ENCODE data around the gene AGBL3. TPM values are rescaled to one million over a fixed set of nuclear protein-coding genes. Genes with fewer than 3 reads are reported as not detected.
"Not testable (repeated sequence)": the region's sequence is repeated elsewhere in the genome, so short reads cannot be mapped to it uniquely, and the experiment has no call there.

Gene AGBL3
- total RNA-seq, 1 donor = 2.1 TPM

DNA sequence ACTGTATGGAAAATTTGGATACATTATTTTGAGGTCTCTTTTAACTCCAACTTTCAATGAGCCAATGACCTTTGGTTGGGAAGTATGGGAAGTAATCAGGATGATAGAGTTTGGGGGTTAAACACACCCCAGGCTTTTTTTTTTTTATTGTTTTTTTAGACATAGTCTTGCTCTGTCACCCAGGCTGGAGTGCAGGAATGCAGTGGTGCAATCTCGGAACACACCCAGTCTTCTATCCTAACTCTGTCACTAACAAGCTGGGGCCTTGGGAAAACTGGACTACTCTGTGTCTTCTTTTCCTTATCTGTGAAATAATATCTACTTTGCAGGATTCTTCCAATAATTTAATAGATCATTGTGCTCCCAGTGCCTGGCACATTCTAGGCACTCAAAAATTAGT, 37.6 kb upstream of the AGBL3 start:
- no peaks in the 10 kb centered on the region for H3K4me1 ChIP-seq (ENCODE audit: insufficient read depth, low read length)
- H3K27me3 ChIP-seq (ENCODE audit: insufficient read depth, low read length) = no peaks in the 10 kb centered on the region
- no peaks in the 10 kb centered on the region for H3K9me3 ChIP-seq (ENCODE audit: low read depth, low read length)
- H3K4me3 ChIP-seq (ENCODE audit: low read length) = no peak overlapping the region

DNA sequence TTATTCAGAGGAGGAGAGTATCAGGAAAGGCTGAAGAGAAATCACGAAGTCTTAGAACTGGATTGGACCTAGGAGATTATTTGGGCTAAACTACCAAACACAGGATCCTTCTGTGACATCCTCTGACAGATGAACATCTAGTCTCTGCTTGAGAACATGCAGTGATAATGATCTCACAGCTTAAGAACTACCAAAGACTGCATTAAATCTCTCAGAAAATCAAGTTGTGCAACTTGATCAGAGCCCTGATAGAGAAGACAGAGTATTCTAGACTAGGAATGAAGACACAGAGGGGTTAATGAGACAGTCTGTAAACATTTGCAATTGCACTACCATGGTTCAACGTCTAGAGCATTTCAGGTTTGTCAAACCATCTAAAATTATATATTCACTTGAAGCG, 37.1 kb upstream of the AGBL3 start:
- no peak overlapping the region for H3K4me3 ChIP-seq (ENCODE audit: low read length)
- H3K9me3 ChIP-seq (ENCODE audit: low read depth, low read length) = no peaks in the 10 kb centered on the region
- no peaks in the 10 kb centered on the region for H3K27me3 ChIP-seq (ENCODE audit: insufficient read depth, low read length)
- H3K4me1 ChIP-seq (ENCODE audit: insufficient read depth, low read length) = no peaks in the 10 kb centered on the region

DNA sequence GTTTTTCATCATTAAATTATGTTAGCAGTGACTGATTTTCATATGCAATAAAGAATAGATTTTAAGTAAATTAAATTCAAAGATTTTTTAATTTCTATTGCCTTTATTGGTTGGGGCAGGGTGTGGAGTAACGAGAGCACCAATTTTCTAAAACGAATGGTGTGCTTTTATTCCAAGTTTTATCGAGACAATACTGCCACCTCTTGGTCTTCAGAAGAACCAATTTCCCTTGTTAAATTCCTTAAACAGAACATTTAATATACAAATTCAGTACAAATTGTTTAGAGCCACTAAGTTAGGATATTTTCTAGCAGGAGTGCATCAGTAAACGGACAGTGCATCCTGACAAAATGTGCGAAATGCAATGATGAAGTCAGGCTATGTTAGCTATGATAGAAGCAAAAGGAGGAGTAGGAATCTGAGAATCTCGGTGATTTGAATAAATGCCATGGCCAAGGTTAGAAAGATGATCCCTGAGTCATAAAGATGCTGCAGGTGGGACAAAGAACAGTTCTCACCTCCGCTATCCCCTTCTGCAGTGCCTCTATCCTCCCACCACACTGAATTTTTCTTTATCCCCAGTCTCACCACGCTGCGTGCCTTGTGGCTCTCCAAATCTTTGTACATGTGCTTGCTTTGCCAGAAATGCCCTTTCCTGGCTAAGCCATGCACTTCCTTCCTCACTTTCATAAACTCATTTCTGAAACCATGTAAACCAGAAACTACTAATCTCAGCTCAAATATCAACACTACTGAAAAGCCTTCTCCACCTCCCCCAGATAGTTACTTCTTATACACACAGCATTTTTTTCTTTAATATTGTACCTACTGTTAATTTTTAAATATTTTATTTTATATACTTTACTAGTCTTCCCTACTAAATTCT, 31.9 kb upstream of the AGBL3 start:
- no peak overlapping the region for H3K4me3 ChIP-seq (ENCODE audit: low read length)
- H3K9me3 ChIP-seq (ENCODE audit: low read depth, low read length) = no peaks in the 10 kb centered on the region
- no peaks in the 10 kb centered on the region for H3K4me1 ChIP-seq (ENCODE audit: insufficient read depth, low read length)
- no peaks in the 10 kb centered on the region for H3K27me3 ChIP-seq (ENCODE audit: insufficient read depth, low read length)

- Histone ChIP-seq H3K4me3 (ENCODE audit: low read length) (no peak overlapping the region), H3K9me3 (ENCODE audit: low read depth, low read length) (no peaks in the 10 kb centered on the region), H3K4me1 (ENCODE audit: insufficient read depth, low read length) (no peaks in the 10 kb centered on the region), H3K27me3 (ENCODE audit: insufficient read depth, low read length) (no peaks in the 10 kb centered on the region)
Measured at GRCh38 chr7:134957005-134957404, 29.3 kb upstream of the AGBL3 start.

DNA sequence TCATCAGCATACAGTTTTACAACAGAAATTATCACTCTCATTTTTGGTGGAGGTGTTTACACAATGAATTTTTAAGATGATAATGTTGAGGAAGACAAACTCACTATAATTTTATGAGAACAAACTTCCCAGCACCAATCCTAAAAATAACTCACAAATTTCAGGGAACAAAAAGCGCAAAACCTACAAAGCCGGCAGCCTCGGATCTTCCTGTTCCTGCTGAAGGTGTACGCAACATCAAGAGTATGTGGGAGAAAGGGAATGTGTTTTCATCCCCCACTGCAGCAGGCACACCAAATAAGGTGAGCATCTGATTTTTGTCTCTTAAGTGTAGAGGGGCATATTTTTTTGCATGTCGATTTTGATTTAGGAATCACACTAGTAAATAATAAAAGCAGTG, 26.5 kb upstream of the AGBL3 start:
- Histone ChIP-seq H3K27me3 (ENCODE audit: insufficient read depth, low read length) (no peaks in the 10 kb centered on the region), H3K4me3 (ENCODE audit: low read length) (no peak overlapping the region), H3K4me1 (ENCODE audit: insufficient read depth, low read length) (no peaks in the 10 kb centered on the region), H3K9me3 (ENCODE audit: low read depth, low read length) (no peaks in the 10 kb centered on the region)

- H3K27me3 ChIP-seq (ENCODE audit: insufficient read depth, low read length) = no peaks in the 10 kb centered on the region
- H3K4me1 ChIP-seq (ENCODE audit: insufficient read depth, low read length) = no peaks in the 10 kb centered on the region
- H3K4me3 ChIP-seq (ENCODE audit: low read length) = no peak overlapping the region
- no peaks in the 10 kb centered on the region for H3K9me3 ChIP-seq (ENCODE audit: low read depth, low read length)
Measured at GRCh38 chr7:134962270-134962780, 24.0 kb upstream of the AGBL3 start.

DNA sequence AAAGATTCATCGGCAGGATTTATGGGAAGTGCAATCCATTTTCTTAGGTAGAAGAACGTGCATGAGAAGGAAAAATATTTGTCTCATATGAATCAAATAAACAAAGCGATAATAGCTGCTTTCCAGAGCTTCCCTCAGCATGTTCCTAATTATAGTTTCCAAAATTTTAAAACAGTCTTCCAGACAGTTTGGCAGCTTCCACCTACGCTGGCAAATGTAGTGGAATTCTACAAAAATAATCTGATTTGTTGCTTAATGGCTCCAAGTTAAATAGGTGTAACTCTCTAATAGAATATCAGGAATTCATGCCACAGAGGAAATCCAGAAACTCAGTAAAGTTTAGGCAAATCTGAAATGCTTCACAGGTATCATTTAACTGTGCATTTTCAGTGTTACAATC, 23.3 kb upstream of the AGBL3 start:
- H3K4me1 ChIP-seq (ENCODE audit: insufficient read depth, low read length) = no peaks in the 10 kb centered on the region
- H3K9me3 ChIP-seq (ENCODE audit: low read depth, low read length) = no peaks in the 10 kb centered on the region
- H3K4me3 ChIP-seq (ENCODE audit: low read length) = no peak overlapping the region
- no peaks in the 10 kb centered on the region for H3K27me3 ChIP-seq (ENCODE audit: insufficient read depth, low read length)

DNA sequence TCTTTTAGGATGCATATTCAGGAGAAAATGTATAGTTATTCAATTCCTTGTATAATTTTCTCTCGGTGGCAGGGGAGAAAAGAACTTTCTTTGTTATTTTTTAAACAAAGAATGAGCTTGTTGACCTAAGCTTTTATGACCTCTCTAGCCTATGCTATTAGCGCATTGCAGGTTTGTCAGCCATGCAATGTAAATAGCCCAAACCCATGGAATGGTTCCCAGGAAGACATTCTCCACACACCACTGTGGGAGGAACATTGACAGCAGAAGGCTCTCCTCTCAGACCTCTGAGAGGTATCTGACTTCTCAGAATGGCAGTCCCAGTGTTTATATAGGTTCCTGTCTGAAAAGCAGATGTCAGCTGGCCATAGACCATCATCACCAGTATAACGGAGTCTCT, 19.6 kb upstream of the AGBL3 start:
- Histone ChIP-seq H3K27me3 (ENCODE audit: insufficient read depth, low read length) (no peaks in the 10 kb centered on the region), H3K9me3 (ENCODE audit: low read depth, low read length) (no peaks in the 10 kb centered on the region), H3K4me1 (ENCODE audit: insufficient read depth, low read length) (no peaks in the 10 kb centered on the region), H3K4me3 (ENCODE audit: low read length) (no peak overlapping the region)

- no peaks in the 10 kb centered on the region for H3K27me3 ChIP-seq (ENCODE audit: insufficient read depth, low read length)
- no peaks in the 10 kb centered on the region for H3K4me1 ChIP-seq (ENCODE audit: insufficient read depth, low read length)
- no peaks in the 10 kb centered on the region for H3K9me3 ChIP-seq (ENCODE audit: low read depth, low read length)
- H3K4me3 ChIP-seq (ENCODE audit: low read length) = no peak overlapping the region
Measured at GRCh38 chr7:134968110-134968509, 18.2 kb upstream of the AGBL3 start.

- H3K4me1 ChIP-seq (ENCODE audit: insufficient read depth, low read length); H3K9me3 ChIP-seq (ENCODE audit: low read depth, low read length); H3K4me3 ChIP-seq (ENCODE audit: low read length); H3K27me3 ChIP-seq (ENCODE audit: insufficient read depth, low read length): not testable (repeated sequence)
Measured at GRCh38 chr7:134981645-134982044, 4.7 kb upstream of the AGBL3 start.

DNA sequence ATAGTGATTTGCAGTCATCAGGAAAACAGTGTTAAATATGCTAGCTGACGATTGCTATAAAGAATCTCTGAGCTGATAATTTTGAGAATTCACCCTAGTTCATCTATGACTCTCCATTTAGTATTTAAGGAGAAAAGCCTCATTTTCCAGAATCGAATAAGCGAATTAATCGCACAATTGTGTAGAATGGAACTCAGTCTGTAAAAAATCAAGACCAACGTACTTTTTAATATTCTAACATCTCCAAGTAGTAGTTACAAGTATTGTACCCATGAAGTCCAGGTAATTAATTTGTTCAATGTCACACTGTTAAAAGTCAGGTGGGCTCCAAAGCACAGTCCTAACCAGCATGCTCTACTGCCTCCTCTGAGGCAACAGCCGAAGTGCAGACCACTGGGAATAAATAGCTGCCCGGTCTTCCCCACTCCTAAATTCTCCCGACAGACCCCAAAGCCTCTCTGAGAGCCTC, 380 bp upstream of the AGBL3 start:
- peak overlapping the region; percentile 74 for H3K4me3 ChIP-seq (ENCODE audit: low read length)
- peaks cover 5% of the 10 kb centered on the region for H3K4me1 ChIP-seq (ENCODE audit: insufficient read depth, low read length)
- H3K9me3 ChIP-seq (ENCODE audit: low read depth, low read length) = no peaks in the 10 kb centered on the region
- no peaks in the 10 kb centered on the region for H3K27me3 ChIP-seq (ENCODE audit: insufficient read depth, low read length)

DNA sequence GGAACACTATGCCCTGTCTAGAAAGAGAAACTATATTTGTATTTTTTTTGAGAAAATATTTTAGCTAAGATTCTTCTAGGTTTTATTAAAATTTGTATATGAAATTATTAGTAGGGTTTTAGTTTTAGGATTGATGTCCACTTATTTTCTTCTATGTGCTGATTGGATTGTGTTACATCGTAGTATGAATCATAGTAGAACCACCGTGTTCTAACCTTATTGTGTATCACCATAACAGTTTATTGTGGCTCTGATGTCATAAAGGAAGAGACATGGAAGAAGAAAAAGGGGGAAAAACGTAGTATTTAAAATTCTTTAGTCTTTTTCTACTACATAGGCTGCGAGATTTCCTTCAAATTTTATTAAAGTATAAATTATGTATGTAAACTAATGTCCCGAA, 1.9 kb downstream of the AGBL3 start:
- Histone ChIP-seq H3K27me3 (ENCODE audit: insufficient read depth, low read length) (no peaks in the 10 kb centered on the region), H3K4me1 (ENCODE audit: insufficient read depth, low read length) (peaks cover 5% of the 10 kb centered on the region), H3K9me3 (ENCODE audit: low read depth, low read length) (no peaks in the 10 kb centered on the region), H3K4me3 (ENCODE audit: low read length) (no peak overlapping the region)

- Histone ChIP-seq H3K4me1 (ENCODE audit: insufficient read depth, low read length) (peaks cover 5% of the 10 kb centered on the region), H3K9me3 (ENCODE audit: low read depth, low read length) (no peaks in the 10 kb centered on the region), H3K27me3 (ENCODE audit: insufficient read depth, low read length) (no peaks in the 10 kb centered on the region), H3K4me3 (ENCODE audit: low read length) (no peak overlapping the region)
Measured at GRCh38 chr7:134991469-134992339, 5.4 kb downstream of the AGBL3 start.

DNA sequence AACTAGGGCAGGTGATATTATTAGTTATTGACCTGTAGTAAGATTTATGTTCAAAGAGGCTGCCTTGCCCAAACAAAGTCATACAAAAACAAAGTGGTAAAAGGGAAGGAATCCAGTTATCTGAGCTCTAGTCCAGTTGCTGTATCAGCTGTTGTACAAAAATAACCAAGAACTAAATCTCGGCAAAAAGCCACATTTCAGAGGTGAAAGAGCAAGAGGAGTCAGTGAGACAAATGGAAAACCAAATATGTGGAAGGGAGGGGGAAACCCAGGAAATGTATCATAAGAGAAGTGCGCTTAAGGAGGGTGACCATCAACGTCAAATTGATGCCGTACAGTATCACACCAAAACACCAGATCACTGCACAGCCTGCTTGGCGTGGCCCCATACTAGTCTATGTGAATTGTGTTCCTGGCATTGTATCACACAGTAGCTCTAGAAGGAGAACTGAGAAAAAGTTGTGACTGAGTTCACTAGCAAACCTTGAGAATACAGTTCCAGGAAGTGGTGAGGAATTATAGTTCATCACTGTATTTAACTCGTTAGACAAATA, 6.4 kb downstream of the AGBL3 start:
- H3K4me1 ChIP-seq (ENCODE audit: insufficient read depth, low read length) = no peaks in the 10 kb centered on the region
- H3K4me3 ChIP-seq (ENCODE audit: low read length) = no peak overlapping the region
- no peaks in the 10 kb centered on the region for H3K9me3 ChIP-seq (ENCODE audit: low read depth, low read length)
- H3K27me3 ChIP-seq (ENCODE audit: insufficient read depth, low read length) = no peaks in the 10 kb centered on the region

DNA sequence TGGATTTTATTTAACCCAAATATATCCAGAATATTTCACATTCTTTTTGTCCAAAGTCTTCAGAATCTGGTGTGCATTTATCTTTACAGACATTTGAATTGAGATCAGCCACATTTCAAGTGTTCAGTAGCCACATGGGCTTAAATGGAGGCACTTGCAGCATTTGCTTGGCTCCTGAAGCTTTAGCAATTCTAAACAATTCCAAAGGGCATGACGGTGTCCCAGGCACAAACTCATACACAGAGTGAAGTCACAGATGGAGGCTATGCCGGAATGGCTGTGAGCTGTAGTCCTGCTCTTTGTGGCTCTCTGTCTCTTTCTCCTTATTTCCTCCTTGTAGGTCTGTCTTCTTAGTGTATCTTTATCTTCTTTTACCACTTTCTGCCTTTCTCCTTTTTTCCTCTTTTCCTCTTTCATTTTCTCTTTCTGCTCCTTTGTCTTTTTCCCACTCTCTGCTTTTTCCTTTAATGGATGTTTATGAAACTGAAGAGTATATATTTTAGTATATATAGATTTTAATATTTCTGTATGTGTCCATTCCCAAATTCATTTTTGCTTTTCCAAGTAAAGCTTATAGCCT, 7.7 kb downstream of the AGBL3 start:
- Histone ChIP-seq H3K9me3 (ENCODE audit: low read depth, low read length) (no peaks in the 10 kb centered on the region), H3K27me3 (ENCODE audit: insufficient read depth, low read length) (no peaks in the 10 kb centered on the region), H3K4me1 (ENCODE audit: insufficient read depth, low read length) (no peaks in the 10 kb centered on the region), H3K4me3 (ENCODE audit: low read length) (no peak overlapping the region)

All from mononuclear cell (primary cell).